ENCODE measurements around the gene MAP3K4. TPM values are rescaled to one million over a fixed set of nuclear protein-coding genes. Genes with fewer than 3 reads are reported as not detected.

The MAP3K4 gene
- total RNA-seq, 1 donor from 2014 or later = 84.3 TPM

- H3K36me3 Mint-ChIP-seq (ENCODE audit: low read depth) = no peaks in the 10 kb centered on the region
- DNase-seq (ENCODE audit: low read depth, low spot score) = no peak
- peak overlapping the region; percentile 21 for H3K27ac Mint-ChIP-seq (ENCODE audit: unreplicated experiment)
- no peak for TF ChIP-seq CTCF (conservative IDR thresholded peaks at IDR 0.05)
- H3K27me3 Mint-ChIP-seq (ENCODE audit: low read depth) = no peaks in the 10 kb centered on the region
- no peak overlapping the region for H3K4me3 Mint-ChIP-seq
- peaks cover 56% of the 10 kb centered on the region for H3K4me1 Mint-ChIP-seq
- H3K9me3 Mint-ChIP-seq = no peaks in the 10 kb centered on the region
Observed at GRCh38 chr6:160950507-160950906, 41.1 kb upstream of the MAP3K4 start.

DNA sequence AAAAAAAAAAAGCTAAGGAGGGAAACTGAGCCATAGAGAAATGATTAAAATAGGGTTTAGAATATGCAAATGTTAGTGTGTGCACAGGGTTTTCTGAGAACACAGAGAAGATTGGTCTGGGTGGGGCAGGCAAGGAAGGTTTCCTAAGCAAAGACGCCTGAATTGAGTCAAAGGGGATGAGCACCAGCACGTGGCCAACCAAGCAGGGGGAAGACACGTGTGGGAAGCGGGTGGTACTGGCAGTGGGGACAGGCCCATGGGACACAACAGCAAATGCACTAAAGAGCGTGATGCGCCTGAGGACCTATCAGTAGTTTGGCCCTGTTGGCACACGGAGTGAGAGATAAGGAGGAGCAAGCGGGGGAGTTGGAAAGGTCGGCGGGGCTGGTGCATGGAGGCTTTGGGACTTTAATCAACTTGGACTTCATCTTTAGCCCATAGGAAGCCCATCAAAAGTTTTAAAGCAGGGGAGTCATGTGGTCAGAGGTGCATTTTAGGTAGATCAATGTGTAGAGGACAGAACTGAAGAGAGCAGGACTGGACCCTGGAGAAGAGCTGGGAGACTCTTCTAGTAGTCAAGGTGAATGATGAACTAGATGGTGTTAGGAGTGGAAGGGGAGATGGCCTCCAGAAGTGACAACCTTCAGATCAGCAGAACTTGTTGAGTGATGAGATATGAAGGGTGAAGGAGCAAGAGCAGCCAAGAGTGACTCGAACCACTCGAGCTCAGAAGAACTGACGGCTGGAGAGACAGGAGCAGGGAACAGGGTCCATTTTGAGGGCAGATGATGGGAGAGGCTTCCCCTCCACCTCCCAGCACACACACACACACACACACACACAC lies 40.2 kb upstream of the MAP3K4 start:
- TF ChIP-seq CTCF (conservative IDR thresholded peaks at IDR 0.05) = no peak
- Mint-ChIP-seq H3K4me3 (peak overlapping the region; percentile 16), H3K27me3 (ENCODE audit: low read depth) (no peaks in the 10 kb centered on the region), H3K36me3 (ENCODE audit: low read depth) (no peaks in the 10 kb centered on the region), H3K27ac (ENCODE audit: unreplicated experiment) (peak overlapping the region; percentile 69), H3K9me3 (no peaks in the 10 kb centered on the region), H3K4me1 (peaks cover 63% of the 10 kb centered on the region)
- no peak for DNase-seq (ENCODE audit: low read depth, low spot score)

DNA sequence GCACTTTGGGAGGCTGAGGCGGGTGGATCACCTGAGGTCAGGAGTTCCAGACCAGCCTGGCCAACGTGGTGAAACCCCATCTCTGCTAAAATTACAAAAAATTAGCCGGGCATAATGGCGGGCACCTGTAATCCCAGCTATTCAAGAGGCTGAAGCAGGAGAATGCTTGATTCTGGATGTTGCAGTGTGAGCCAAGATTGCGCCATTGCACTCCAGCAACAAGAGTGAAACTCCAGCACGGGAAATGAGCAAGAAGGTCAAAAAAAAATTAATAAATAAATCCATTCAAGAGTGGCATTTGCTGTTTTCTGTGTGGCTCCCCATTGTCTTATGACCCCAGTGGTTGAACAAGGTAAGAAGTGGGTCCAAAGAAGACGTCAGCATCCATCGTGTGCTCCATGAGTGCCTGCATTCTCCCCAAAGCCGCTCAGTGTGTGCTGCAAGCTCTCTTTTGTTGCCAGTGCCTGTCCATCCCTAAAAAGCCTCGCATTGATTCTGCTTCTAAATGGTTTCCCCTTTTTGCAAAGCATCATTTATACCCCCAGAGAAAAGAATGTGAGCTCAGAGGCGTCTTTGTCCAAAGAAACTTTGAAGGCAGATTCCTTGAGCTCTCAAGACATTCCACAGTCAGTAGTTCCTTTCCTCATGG lies 38.8 kb upstream of the MAP3K4 start:
- no peaks in the 10 kb centered on the region for H3K9me3 Mint-ChIP-seq
- peak overlapping the region; percentile 81 for H3K4me3 Mint-ChIP-seq
- no peaks in the 10 kb centered on the region for H3K27me3 Mint-ChIP-seq (ENCODE audit: low read depth)
- no peak for TF ChIP-seq CTCF (conservative IDR thresholded peaks at IDR 0.05)
- no peaks in the 10 kb centered on the region for H3K36me3 Mint-ChIP-seq (ENCODE audit: low read depth)
- H3K4me1 Mint-ChIP-seq = peaks cover 63% of the 10 kb centered on the region
- peak overlapping the region; percentile 92 for H3K27ac Mint-ChIP-seq (ENCODE audit: unreplicated experiment)
- DNase-seq (ENCODE audit: low read depth, low spot score) = peak; percentile 9

DNA sequence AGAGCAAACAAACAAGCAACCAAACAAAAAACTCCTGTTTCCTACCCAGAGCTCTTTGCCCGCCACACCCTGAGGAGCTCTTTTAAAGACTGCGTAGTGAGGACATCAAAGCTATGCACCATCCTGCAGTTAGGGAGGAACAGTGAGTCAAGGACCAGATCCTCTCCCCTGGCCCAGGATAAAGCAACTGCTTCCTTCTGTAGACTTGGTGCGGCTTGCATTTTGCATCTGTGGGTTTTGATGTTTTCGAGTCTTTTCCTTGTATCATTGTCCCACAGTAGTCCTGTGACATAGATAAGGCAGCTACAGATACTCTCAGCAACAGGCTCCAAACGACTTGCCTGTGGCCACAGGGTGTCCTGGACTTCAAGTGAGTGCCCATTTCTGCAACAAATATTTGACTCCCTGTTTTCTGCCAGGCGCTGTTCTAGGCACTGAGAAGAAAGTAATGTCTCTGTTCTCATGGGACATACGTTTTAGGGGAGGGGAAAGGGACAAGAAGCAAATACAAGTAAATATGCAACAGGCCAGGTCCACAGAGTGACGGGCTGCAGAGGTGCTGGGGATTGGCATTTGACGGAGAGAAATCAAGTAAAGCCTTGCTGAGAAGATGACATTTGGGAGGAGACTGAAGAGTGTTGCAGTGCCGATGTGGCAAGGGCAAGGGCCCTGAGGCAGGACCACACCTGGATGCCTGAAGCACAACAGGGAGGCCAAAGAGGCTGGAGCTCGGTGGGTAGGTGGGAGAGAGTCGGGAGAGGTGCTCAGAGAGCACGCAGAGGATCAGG lies 35.9 kb upstream of the MAP3K4 start:
- Mint-ChIP-seq H3K27ac (ENCODE audit: unreplicated experiment) (peak overlapping the region; percentile 4), H3K9me3 (no peaks in the 10 kb centered on the region), H3K4me3 (no peak overlapping the region), H3K4me1 (peaks cover 65% of the 10 kb centered on the region), H3K36me3 (ENCODE audit: low read depth) (no peaks in the 10 kb centered on the region), H3K27me3 (ENCODE audit: low read depth) (no peaks in the 10 kb centered on the region)
- no peak for TF ChIP-seq CTCF (conservative IDR thresholded peaks at IDR 0.05)
- no peak for DNase-seq (ENCODE audit: low read depth, low spot score)

DNA sequence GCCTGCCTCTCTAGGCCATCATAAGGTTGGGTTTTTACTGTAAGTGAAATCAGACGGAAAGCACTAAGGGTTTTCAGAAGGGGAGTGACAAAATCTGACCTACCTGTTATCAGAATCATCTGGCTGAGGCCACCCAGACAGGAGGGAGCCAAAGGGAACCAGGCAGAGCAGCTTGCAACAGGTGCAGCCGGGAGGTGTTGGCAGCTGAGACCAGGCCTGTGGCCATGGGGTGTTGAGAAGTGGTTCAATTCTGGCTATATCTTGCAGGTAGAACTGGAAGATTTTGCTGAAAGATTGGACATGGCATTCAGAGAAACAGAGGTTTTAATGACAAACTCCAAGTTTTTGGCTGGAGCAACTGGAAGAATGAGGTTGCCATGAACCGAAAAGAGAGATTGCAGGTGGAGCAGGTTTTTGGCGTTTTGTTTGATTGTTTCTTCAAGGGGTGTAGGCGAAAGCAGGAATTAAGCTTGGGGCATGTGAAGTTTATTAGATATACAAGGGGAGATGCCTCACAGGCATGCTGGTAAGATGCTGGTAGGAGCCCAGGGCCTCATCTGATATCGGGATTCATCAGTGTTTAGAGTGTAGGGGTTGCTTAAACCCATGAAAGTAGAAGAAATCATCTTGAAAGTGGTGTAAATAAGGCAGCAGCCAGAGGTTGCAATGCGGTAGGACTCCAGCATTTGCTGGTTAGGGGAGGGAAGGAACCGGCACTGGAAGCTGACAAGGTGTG lies 35.1 kb upstream of the MAP3K4 start:
- no peak for DNase-seq (ENCODE audit: low read depth, low spot score)
- no peak for TF ChIP-seq CTCF (conservative IDR thresholded peaks at IDR 0.05)
- H3K27me3 Mint-ChIP-seq (ENCODE audit: low read depth) = no peaks in the 10 kb centered on the region
- peaks cover 65% of the 10 kb centered on the region for H3K4me1 Mint-ChIP-seq
- H3K4me3 Mint-ChIP-seq = no peak overlapping the region
- H3K36me3 Mint-ChIP-seq (ENCODE audit: low read depth) = no peaks in the 10 kb centered on the region
- peak overlapping the region; percentile 4 for H3K27ac Mint-ChIP-seq (ENCODE audit: unreplicated experiment)
- H3K9me3 Mint-ChIP-seq = no peaks in the 10 kb centered on the region

Measured in neural crest cell (in vitro differentiated cells).